K562 (cell line): ENCODE data around the gene SLC15A5. TPM values are rescaled to one million over a fixed set of nuclear protein-coding genes. Genes with fewer than 3 reads are reported as not detected.

Source experiments
- ATAC-seq: fragments of 200-7000 bp; cut with Tn5 transposase; 3 replicates; pipeline ENCODE4 v1.9.1; 2020; ENCODE audit warnings: moderate library complexity
- BruUV-seq: library from RNA; stranded (reverse); fragments of 400-500 nt; replicated peaks from 2 replicates; lab custom pipeline; 2021; lab: Mats Ljungman, UMichigan
- CTCF ChIA-PET: fragments of 300-600 bp; formaldehyde crosslinking; extraction: SDS; loops from one replicate; lab custom pipeline; 2021; ENCODE audit warnings: low intra/inter-chr PET ratio; lab: Yijun Ruan, JAX
- POLR2A ChIA-PET: fragments of 300-600, 350-650 bp; sonication (Branson Sonifier 250); formaldehyde crosslinking; extraction: SDS; loops from one replicate; lab custom pipeline; 2021; ENCODE audit warnings: antibody characterized with exemption, inconsistent platforms; lab: Yijun Ruan, JAX
- DNase-seq, 4 experiments: peaks; one replicate each; pipeline versions ENCODE4 v3.0.0 to v3.0.0-alpha.2; 2011 to 2018; ENCODE audit warnings: low spot score in 3 of 4, mixed read lengths in 3 of 4; ENCODE audit errors: extremely low read depth in 1 of 4
- FAIRE-seq: peaks from 2 replicates; lab custom pipeline; 2011; peaks lifted over from hg19 to GRCh38; lab: Jason Lieb, UNC
- H2AFZ ChIP-seq: 2 replicates; pipeline ENCODE4 v1.6.0; 2011; ENCODE audit warnings: low read depth, low read length, control low read depth, inconsistent platforms
- H3K27ac ChIP-seq: fragments of 200-600 bp; 3 replicates; pipeline ENCODE4 v1.8.0; 2011; ENCODE audit warnings: low read depth, mild to moderate bottlenecking, control low read depth, inconsistent platforms, low read length, moderate library complexity, mixed read lengths; ENCODE audit errors: extremely low read depth
- H3K27me3 ChIP-seq, 2 experiments: fragments of 300-600 bp in 1 of 2; 2 replicates in 1 of 2; 3 replicates in 1 of 2; pipeline versions ENCODE4 v1.6.0 to v1.8.0; 2011; ENCODE audit warnings: inconsistent platforms in 2 of 2, low read length in 2 of 2, mild to moderate bottlenecking in 1 of 2, mixed read lengths in 1 of 2, moderate library complexity in 1 of 2; ENCODE audit not compliant: control insufficient read depth in 2 of 2, insufficient read depth in 2 of 2
- H3K36me3 ChIP-seq: fragments of 300-600 bp; 3 replicates; pipeline ENCODE4 v1.8.0; 2011; ENCODE audit warnings: mild to moderate bottlenecking, low read length, inconsistent platforms; ENCODE audit not compliant: control insufficient read depth, insufficient read depth
- H3K4me1 ChIP-seq, 2 experiments: fragments of 200-600 bp in 1 of 2; replicated peaks in 1 of 2; 2 replicates in 1 of 2; 3 replicates in 1 of 2; pipeline versions ENCODE4 v1.5.1 to v1.8.0; 2011; ENCODE audit warnings: inconsistent platforms in 2 of 2, low read length in 2 of 2, mild to moderate bottlenecking in 1 of 2, mixed read lengths in 1 of 2, moderate library complexity in 1 of 2; ENCODE audit not compliant: control insufficient read depth in 2 of 2, insufficient read depth in 2 of 2
- H3K4me2 ChIP-seq: 2 replicates; pipeline ENCODE4 v1.6.1; 2011; ENCODE audit warnings: low read length, control low read depth, inconsistent platforms, mixed read lengths; ENCODE audit not compliant: insufficient read depth
- H3K4me3 ChIP-seq: fragments of 200-600 bp; sonication (generic), shearing (Covaris generic); 2 replicates; pipeline ENCODE4 v1.5.1; 2016; ENCODE audit warnings: control low read depth, inconsistent platforms
- H3K79me2 ChIP-seq: fragments of 200-600 bp; 3 replicates; pipeline ENCODE4 v1.8.0; 2011; ENCODE audit warnings: low read length, inconsistent platforms; ENCODE audit not compliant: control insufficient read depth, insufficient read depth
- H3K9ac ChIP-seq, 2 experiments: 2 replicates each; pipeline versions ENCODE4 v1.6.0 to v1.6.1; 2011; ENCODE audit warnings: low read depth in 2 of 2, low read length in 2 of 2, control low read depth in 1 of 2, inconsistent platforms in 1 of 2, mild to moderate bottlenecking in 1 of 2, mixed read lengths in 1 of 2; ENCODE audit not compliant: insufficient read depth in 1 of 2
- H3K9me1 ChIP-seq: one replicate; pipeline ENCODE4 v1.6.0; 2011; ENCODE audit warnings: inconsistent platforms, mild to moderate bottlenecking, low read length, moderate library complexity; ENCODE audit not compliant: control insufficient read depth, insufficient read depth
- H3K9me3 ChIP-seq: replicated peaks from 2 replicates; pipeline ENCODE4 v1.5.1; 2011; ENCODE audit warnings: low read depth, low read length, inconsistent platforms; ENCODE audit not compliant: control insufficient read depth, insufficient read depth
- H4K20me1 ChIP-seq: replicated peaks from 2 replicates; pipeline ENCODE4 v1.6.1; 2011; ENCODE audit warnings: low read length, inconsistent platforms, mixed read lengths; ENCODE audit not compliant: control insufficient read depth, insufficient read depth
- POLR2G ChIP-seq: fragments of 200-400 bp; formaldehyde crosslinking; IDR thresholded peaks from 2 replicates; pipeline ENCODE4 v1.6.1; 2017; ENCODE audit warnings: low read depth, mild to moderate bottlenecking, antibody characterized with exemption, low read length, moderate library complexity
- RBM22 ChIP-seq: fragments of 200-400 bp; formaldehyde crosslinking; IDR thresholded peaks from 2 replicates; pipeline ENCODE4 v1.6.1; 2018; ENCODE audit warnings: low read length, low read depth; ENCODE audit not compliant: poor library complexity, severe bottlenecking
- STAT5A ChIP-seq: IDR thresholded peaks from 2 replicates; pipeline ENCODE4 v1.6.1; 2012; ENCODE audit warnings: low read length, inconsistent platforms, borderline replicate concordance
- ZC3H4 ChIP-seq: sonication (generic); formaldehyde crosslinking; IDR thresholded peaks from 2 replicates; pipeline ENCODE4 v1.9.0; 2021; ENCODE audit warnings: missing genetic modification reagents, borderline replicate concordance
- ZKSCAN3 ChIP-seq: fragments of 250-450 bp; sonication (Bioruptor Pico); IDR thresholded peaks from 2 replicates; pipeline ENCODE4 v1.4.0; 2020
- WGBS: fragments of 100-300 bp; shearing (Covaris generic); methylation state at CpG from one replicate; pipeline ENCODE4 v1.1.6; 2016; ENCODE audit warnings: low coverage, mixed read lengths; ENCODE audit not compliant: insufficient coverage; ENCODE audit errors: missing lambda C conversion rate; 5-methylcytosine and 5-hydroxymethylcytosine counted together
- in situ Hi-C: fragments of 300-500 bp; cut with MboI; formaldehyde crosslinking; loops from 4 replicates; pipeline ENCODE4 v1.15.0; 2018; ENCODE audit warnings: inconsistent platforms, mixed read lengths
- intact Hi-C: fragments of 100-400 bp; cut with micrococcal nuclease; formaldehyde crosslinking; loops from 2 replicates; pipeline ENCODE4 v1.14.2; 2022
- polyA plus RNA-seq, 8 experiments: library from polyadenylated mRNA; depleted of rRNA in 4 of 8; stranded (reverse) in 5 of 8; unstranded in 3 of 8; fragments of >200 nt; fragmentation: Nextera tagmentation in 2 of 8; fragmentation: Illumina TruSeq in 1 of 8; extraction: Ambion mirVana in 2 of 8; extraction: Trizol in 1 of 8; gene quantifications; 2 replicates each; pipeline versions ENCODE4 v1.2.1 to v1.2.3, GENCODE V29; 2011 to 2014; ENCODE audit warnings: inconsistent platforms in 1 of 8, missing spikeins in 1 of 8
- total RNA-seq, 7 experiments: library from RNA; depleted of rRNA in 6 of 7; stranded (reverse); fragments of >200 nt in 6 of 7; fragmentation: Illumina TruSeq in 2 of 7; extraction: Trizol in 2 of 7; gene quantifications; 2 replicates each; pipeline versions ENCODE4 v1.2.1 to v1.2.3, GENCODE V29; 2011 to 2021; ENCODE audit warnings: low replicate concordance in 1 of 7
- TF ChIP-seq, protein P1 (sequence below): fragments of 450-650 bp; formaldehyde crosslinking; IDR thresholded peaks from 2 replicates; pipeline ENCODE4 v1.4.0; 2022; ENCODE audit warnings: missing genetic modification characterization

SLC15A5 gene
- total and polyA plus RNA-seq, 9 of the 15 experiments (the other 6 are each of a cell fraction or from before 2014, with no cell fraction given) = not detected

DNA sequence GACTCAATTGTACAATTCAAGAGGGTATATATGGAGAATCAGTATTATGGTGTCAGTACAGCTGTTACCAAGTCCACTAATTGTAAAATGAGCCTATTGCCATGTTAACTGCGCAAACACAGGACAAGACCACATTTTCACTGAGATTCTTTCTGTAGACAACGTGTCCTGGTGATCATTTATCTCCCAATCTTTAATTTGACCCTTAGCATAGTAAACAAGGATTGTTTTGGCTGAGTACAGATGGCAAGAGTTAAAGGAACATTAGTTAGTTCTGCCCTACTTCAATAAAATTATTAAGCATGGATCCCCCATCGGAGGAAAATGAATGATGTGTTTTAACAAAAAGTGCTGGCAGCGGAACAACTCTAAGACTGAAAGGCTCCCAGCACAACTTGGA lies 36.1 kb downstream of the SLC15A5 start:
- no peak for TF ChIP-seq POLR2G
- no peak for TF ChIP-seq RBM22
- TF ChIP-seq ZKSCAN3 (CRISPR knock-in tag) = no peak
- no peak for TF ChIP-seq STAT5A
- TF ChIP-seq ZC3H4 (CRISPR knock-in tag) = no peak
- TF ChIP-seq, protein P1, sequence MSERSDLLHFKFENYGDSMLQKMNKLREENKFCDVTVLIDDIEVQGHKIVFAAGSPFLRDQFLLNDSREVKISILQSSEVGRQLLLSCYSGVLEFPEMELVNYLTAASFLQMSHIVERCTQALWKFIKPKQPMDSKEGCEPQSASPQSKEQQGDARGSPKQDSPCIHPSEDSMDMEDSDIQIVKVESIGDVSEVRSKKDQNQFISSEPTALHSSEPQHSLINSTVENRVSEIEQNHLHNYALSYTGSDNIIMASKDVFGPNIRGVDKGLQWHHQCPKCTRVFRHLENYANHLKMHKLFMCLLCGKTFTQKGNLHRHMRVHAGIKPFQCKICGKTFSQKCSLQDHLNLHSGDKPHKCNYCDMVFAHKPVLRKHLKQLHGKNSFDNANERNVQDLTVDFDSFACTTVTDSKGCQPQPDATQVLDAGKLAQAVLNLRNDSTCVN (CRISPR knock-in tag) = no peak
- 9% methylated on average over 4 of the region's 4 CpGs for WGBS
- H3K4me3 ChIP-seq = no peak overlapping the region
- H3K9me3 ChIP-seq = no peaks in the 10 kb centered on the region
- intact Hi-C loops (no loop called here), in situ Hi-C loops (no loop called here)
- no peak for DNase-seq
- H3K27me3 ChIP-seq = no peaks in the 10 kb centered on the region
- ATAC-seq = no peak
- no peak for FAIRE-seq
- no peak overlapping the region for H2AFZ ChIP-seq
- H3K9me1 ChIP-seq = no peaks in the 10 kb centered on the region
- H4K20me1 ChIP-seq = no peaks in the 10 kb centered on the region
- ChIA-PET POLR2A (no interaction called here), CTCF (no interaction called here)
- no peak overlapping the region for H3K27ac ChIP-seq
- no peaks in the 10 kb centered on the region for H3K79me2 ChIP-seq
- BruUV-seq = no TSS peak
- H3K36me3 ChIP-seq = no peaks in the 10 kb centered on the region
- no peaks in the 10 kb centered on the region for H3K4me1 ChIP-seq
- no peak overlapping the region for H3K4me2 ChIP-seq
- no peak overlapping the region for H3K9ac ChIP-seq
